ENCODE measurements around the gene PPP6R3. TPM values are rescaled to one million over a fixed set of nuclear protein-coding genes. Genes with fewer than 3 reads are reported as not detected.

Gene PPP6R3
- total and polyA plus RNA-seq, 10 of the 15 experiments (the other 5 are each of a cell fraction or from before 2014, with no cell fraction given): 12.4 to 123 (median 74.1) TPM

- H3K36me3 ChIP-seq (ENCODE audit: control insufficient read depth in 2 of 2, insufficient read depth in 2 of 2, low read length in 1 of 2): peaks cover 0 to 2% of the 10 kb centered on the region in 2 experiments; a peak in 2 of 4 replicates
- FAIRE-seq: no peak
Observed at GRCh38 chr11:68508425-68508824, 47.9 kb downstream of the PPP6R3 start.

More at GRCh38 chr11:68508425-68508824, 47.9 kb downstream of the PPP6R3 start:
- ATAC-seq (no peak), DNase-seq (ENCODE audit: low read depth, low spot score) (no peak)
- Histone ChIP-seq H3K79me2 (ENCODE audit: control insufficient read depth, insufficient read depth, low read length) (peaks cover 94% of the 10 kb centered on the region), H4K20me1 (ENCODE audit: control insufficient read depth, insufficient read depth) (peaks cover 6% of the 10 kb centered on the region), H3K27me3 (replicated peaks in 1 of 2; ENCODE audit: control insufficient read depth in 2 of 2, insufficient read depth in 2 of 2, low read length in 1 of 2) (no peaks in the 10 kb centered on the region), H3K27ac (ENCODE audit: control insufficient read depth, insufficient read depth) (no peak overlapping the region), H3K4me2 (ENCODE audit: control insufficient read depth, insufficient read depth) (no peak overlapping the region), H3K9ac (ENCODE audit: control insufficient read depth, insufficient read depth, low read length) (no peak overlapping the region), H2AFZ (ENCODE audit: control insufficient read depth, low read depth, low read length) (no peak overlapping the region), H3K9me3 (replicated peaks; ENCODE audit: control insufficient read depth, insufficient read depth, low read length) (no peaks in the 10 kb centered on the region), H3K4me3 (no peak overlapping the region), H3K4me1 (ENCODE audit: control insufficient read depth, insufficient read depth, low read length) (peaks cover 7% of the 10 kb centered on the region)
- SMC1A ChIA-PET (ENCODE audit: uncharacterized antibody, unreplicated experiment): interaction anchor here (1.5 kb wide), 1 partner anchor 13 kb away, joined by 3 read pairs; no protein-coding TSS in a partner anchor
- TF ChIP-seq TCF12 (IDR thresholded peaks at IDR 0.05; ENCODE audit: low read depth, low read length): no peak
- TF ChIP-seq LARP7 (IDR thresholded peaks at IDR 0.05): no peak
- TF ChIP-seq, protein P1, sequence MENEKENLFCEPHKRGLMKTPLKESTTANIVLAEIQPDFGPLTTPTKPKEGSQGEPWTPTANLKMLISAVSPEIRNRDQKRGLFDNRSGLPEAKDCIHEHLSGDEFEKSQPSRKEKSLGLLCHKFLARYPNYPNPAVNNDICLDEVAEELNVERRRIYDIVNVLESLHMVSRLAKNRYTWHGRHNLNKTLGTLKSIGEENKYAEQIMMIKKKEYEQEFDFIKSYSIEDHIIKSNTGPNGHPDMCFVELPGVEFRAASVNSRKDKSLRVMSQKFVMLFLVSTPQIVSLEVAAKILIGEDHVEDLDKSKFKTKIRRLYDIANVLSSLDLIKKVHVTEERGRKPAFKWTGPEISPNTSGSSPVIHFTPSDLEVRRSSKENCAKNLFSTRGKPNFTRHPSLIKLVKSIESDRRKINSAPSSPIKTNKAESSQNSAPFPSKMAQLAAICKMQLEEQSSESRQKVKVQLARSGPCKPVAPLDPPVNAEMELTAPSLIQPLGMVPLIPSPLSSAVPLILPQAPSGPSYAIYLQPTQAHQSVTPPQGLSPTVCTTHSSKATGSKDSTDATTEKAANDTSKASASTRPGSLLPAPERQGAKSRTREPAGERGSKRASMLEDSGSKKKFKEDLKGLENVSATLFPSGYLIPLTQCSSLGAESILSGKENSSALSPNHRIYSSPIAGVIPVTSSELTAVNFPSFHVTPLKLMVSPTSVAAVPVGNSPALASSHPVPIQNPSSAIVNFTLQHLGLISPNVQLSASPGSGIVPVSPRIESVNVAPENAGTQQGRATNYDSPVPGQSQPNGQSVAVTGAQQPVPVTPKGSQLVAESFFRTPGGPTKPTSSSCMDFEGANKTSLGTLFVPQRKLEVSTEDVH (IDR thresholded peaks at IDR 0.05; ENCODE audit: low read depth, partially characterized antibody): no peak
- TF ChIP-seq, protein P2, sequence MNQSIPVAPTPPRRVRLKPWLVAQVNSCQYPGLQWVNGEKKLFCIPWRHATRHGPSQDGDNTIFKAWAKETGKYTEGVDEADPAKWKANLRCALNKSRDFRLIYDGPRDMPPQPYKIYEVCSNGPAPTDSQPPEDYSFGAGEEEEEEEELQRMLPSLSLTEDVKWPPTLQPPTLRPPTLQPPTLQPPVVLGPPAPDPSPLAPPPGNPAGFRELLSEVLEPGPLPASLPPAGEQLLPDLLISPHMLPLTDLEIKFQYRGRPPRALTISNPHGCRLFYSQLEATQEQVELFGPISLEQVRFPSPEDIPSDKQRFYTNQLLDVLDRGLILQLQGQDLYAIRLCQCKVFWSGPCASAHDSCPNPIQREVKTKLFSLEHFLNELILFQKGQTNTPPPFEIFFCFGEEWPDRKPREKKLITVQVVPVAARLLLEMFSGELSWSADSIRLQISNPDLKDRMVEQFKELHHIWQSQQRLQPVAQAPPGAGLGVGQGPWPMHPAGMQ (IDR thresholded peaks at IDR 0.05; ENCODE audit: borderline replicate concordance): no peak
- no peak for TF ChIP-seq ZNF384 (IDR thresholded peaks at IDR 0.05; ENCODE audit: borderline replicate concordance, low read depth, low read length)
- no peak for TF ChIP-seq POLR2AphosphoS5 (IDR thresholded peaks at IDR 0.05; ENCODE audit: low read length)
- TF ChIP-seq ESRRA (IDR thresholded peaks at IDR 0.05; ENCODE audit: low read length): no peak
- TF ChIP-seq JUNB (IDR thresholded peaks at IDR 0.05): no peak
- TF ChIP-seq BCL3 (IDR thresholded peaks at IDR 0.05; ENCODE audit: borderline replicate concordance, insufficient read depth, low read depth, low read length, poor library complexity, severe bottlenecking): no peak
- CTCF ChIA-PET: no interaction called here
- RAD21 ChIA-PET (ENCODE audit: unreplicated experiment): no interaction called here
- in situ Hi-C loops (cut with MboI) (no loop called here), intact Hi-C loops (cut with micrococcal nuclease; ENCODE audit: unreplicated experiment) (no loop called here)
- BruUV-seq (replicated peaks): no TSS peak
- WGBS (ENCODE audit: insufficient coverage, insufficient replicate concordance, low lambda C conversion rate, missing lambda C conversion rate): 77% methylated on average over 2 of the region's 2 CpGs
- POLR2A ChIA-PET: interaction anchor here (1.3 kb wide), 1 partner anchor 11 kb away, joined by 3 read pairs; no protein-coding TSS in a partner anchor
